Fibroblast of skin of back (primary cell): Measurements from ENCODE around the gene NME7.
"Not testable (repeated sequence)": the region's sequence is repeated elsewhere in the genome, so short reads cannot be mapped to it uniquely, and the experiment has no call there.

Source experiments
- DNase-seq: peaks from one replicate; pipeline ENCODE4 v3.0.0-alpha.2; 2013

Gene NME7

DNA sequence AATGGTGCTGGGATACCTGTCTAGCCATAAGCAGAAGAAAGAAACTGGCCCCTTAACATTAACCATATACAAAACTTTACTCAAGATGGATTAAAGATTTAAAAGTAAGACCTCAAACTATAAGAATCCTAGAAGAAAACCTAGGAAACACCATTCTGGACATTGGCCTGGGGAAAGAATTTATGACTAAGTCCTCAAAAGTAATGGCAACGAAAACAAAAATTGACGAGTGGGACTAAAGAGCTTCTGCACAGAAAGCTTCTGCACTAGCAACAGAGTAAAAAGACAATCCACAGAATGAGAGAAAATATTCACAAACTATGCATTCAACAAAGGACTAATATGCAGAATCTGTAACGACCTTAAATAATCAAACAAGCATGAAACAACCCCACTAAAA, 66.7 kb downstream of the NME7 start:
- DNase-seq = no peak

DNA sequence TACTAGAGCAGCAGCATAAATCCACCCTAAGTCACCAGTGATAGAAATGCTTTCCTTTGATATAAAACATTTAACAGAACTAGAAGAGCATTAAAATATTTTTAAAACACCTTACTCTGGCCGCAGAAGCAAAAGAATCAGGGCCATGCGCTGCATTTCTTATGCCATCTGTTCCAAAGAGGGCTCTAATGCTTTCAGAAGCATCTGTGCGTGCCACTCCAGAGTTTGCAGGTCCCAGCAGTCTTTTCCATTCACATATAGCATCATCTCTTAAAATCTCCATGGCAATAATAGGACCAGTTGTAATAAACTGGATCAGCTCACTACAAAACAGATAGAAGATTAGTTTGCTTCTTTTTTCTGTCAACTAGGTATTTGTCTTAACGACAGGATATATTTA, 69.2 kb downstream of the NME7 start:
- DNase-seq = no peak

DNA sequence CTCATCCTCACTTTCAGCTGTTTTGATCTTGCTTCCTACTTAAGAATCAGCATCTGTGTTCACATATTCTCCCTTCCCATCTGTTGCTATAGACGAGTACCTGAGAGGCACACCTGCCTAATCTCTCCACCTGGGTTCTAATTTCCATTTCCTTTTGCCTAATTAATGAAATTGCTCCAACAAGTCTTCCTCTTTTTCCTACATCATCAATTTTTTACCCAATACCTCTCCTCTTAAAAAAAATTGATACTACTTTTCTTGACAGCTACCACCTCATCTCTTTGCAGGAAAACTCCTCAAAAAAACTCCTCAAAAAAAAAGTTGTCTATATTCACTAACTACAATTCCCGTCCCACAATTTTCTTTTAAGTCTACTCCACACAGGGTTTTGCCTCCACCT, 71.8 kb downstream of the NME7 start:
- no peak for DNase-seq

DNA sequence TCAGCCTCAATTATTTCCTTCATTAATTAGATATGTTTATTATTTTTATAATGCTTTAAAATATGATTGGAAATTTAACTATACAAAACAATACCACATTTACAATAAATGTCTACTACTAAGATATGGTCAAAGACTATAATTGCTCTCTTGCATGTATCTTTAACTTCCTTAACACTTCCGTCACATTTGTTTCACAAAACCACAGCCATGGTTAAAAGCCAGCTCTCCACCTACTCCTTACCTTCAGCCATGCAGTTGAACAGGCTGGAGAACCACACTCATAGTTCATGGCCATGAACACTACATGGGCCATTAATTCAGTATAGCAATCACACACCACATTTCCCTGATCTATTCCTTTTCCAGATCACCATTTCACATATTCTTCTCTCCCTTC, 72.2 kb downstream of the NME7 start:
- DNase-seq = no peak

DNA sequence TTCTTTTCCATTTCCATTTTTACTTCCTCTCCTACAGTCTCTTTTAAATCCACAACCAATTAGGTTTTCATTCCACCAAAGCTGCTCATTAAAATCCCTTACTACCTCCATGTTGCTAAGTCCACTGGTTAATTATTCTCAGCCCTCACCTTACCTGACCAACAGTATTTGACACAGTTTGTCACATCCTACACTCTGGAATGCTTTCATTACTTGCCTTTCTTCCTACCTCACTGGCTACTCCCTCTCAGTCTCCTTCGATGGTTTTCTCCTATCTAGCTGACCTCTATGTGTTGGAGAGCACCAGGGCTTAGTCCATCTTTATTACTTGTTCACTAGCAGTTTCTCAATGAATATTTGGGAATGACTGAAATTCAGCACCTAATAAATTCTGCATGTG, 78.6 kb downstream of the NME7 start:
- DNase-seq = no peak

DNA sequence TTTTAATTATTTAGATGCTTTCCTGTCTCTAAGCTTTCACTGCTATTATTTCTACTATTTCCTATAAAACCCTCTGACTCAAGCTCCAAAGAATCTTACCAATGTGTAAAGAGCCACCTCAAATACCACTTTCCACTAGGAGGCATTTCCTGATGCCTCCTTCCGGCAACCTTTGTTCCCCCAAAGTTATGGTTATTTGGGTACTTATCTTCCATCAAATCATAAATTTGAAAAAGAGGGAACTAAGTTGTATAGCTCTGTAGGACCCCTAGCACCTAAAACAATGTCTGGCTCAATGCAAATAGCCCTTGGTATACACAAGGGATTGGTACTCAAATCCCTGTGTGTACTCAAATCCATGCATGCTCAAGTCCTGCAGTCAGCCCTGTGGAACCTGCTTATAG, 79.6 kb downstream of the NME7 start:
- DNase-seq = peak; percentile 63

DNA sequence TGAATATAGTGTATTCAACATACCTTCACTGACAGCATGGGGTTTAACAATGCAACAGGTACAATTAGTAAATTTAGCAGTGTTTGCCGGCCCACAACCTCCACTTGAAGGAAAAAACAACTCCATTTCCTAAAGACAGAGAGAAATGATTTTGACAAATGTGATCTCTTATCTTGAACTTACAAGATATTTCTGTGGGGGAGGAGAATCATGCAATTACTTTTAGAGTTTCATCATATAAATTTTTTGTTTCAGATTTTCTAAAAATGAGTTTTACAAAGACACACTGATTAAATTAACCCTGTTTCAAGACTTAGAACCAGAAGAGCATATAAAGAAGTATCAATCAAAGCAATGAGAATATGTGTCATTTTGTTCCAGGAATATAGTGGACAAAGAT, 80.3 kb downstream of the NME7 start:
- no peak for DNase-seq

DNA sequence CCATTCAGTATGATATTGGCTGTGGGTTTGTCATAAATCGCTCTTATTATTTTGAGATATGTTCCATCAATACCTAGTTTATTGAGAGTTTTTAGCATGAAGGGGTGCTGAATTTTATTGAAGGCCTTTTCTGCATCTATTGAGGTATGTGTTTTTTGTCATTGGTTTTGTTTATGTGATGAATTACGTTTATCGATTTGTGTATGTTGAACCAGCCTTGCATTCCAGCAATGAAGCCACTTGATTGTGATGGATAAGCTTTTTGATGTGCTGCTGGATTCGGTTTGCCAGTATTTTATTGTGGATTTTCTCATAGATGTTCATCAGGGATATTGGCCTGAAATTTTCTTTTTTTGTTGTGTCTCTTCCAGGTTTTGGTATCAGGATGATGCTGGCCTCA, 86.0 kb downstream of the NME7 start:
- DNase-seq = not testable (repeated sequence)

DNA sequence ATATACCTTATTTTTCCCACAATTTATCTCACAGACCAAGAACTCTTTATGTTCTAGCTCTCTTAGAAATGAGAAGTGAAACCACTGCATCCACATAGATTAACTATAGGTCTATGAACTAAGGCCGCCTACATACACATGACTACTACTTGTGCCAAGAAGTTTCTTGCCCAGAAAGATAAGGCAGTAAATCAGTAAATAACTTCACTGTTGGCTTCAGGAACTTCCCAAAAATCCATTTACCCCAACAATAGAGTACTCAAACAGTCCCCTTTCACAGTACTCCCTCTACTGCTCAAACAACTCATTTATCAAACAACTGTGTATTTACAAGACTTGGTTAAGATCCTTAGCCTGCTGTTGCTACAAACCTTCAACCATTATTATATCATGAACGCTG, 96.5 kb downstream of the NME7 start:
- DNase-seq = no peak

DNA sequence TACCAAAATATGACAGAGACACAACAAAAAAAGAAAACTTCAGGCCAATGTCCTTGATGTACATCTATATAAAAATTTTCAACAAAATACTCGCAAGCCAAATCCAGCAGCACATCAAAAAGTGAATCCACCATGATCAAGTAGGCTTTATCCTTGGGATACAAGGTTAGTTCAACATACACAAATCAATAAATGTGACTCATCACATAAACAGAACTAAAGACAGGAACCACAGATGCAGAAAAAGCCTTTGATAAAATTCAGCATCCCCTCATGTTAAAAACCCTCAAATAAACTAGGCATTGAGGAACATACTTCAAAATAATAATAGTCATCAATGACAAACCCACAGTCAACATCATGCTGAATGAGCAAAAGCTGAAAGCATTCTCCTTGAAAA, 101.5 kb downstream of the NME7 start:
- DNase-seq = no peak

DNA sequence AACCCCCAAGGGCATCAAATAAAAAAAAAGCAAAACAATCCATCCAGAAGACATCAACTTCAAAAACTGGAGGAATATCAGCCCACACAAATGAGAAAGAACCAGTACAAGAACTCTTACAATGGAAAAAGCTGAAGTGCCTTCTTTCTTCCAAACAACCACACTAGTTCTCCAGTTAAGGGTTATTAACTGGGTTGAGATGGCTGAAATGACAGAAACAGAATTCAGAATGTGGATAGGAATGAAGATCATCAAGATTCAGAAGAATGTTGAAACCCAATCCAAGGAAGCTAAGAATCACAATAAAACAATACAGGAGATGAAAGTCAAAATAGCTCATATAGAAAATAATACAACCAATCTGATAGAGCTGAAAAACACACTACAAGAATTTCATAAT, 104.5 kb downstream of the NME7 start:
- DNase-seq = no peak

DNA sequence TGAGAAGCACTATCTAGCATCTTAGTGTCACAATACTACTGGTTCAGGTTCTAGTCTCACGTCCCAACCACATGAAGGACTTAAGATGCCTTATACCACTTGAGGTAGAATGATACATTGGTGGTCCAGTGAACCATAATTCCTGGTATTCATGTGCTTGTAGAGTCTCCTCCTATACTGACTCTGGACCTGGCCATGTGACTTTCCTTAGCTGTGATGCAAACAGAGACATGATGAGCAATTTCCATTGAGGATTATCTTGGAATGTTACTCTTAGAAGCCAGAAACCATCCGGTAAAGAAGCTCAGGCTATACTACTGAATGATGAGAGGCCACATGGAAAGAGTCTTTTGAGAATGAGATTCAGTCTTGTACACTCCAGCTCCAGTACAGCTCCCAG, 105.7 kb downstream of the NME7 start:
- DNase-seq = no peak

DNA sequence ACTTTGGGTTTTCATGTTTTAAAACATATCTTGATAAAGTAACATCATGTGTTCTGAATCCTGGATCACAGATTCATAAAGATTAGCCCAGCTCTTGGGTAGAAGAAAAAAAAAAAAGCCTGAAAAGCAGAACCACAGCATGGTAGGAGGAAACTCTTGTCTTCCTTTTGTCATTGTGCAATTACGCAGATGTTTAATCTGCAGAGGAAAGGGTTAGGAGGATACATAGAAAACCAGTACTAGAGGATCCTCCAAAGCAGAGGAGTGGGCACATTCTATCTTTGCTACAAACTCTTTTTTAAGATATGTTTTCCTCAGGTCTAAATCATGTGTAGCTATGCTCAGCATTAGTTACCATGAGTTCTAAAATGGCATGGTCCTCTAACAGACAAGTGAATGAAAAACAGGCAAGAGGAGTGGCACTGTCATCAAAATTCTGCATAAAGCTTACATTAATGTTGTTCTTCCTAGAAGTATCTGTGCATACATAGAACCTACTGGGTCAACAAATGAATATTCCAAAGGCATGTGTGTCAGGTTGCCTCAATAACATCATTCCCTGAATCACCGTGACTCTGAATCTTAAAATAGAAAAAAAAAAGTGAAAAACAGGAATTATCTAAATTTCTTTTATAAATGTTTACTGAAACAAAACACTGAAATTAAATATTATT, 107.0 kb downstream of the NME7 start:
- no peak for DNase-seq

DNA sequence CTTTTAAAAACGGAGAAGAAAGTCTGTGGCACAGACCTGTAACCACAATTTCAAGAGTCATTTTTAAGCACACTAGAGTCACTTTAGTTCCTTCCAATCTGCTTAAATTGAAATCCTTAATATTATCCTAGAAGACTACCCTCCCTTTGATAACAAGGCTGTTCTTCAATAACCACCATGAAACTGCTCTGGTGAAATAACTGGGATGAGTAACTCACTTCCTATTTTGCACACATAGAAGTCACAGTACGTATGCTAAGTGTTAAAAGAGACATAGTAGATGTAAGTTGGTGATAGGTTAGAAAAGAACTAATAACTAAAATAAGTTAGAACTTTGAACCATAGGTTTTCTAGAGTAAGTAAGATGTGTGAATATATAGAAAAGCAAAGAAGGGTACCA, 107.8 kb downstream of the NME7 start:
- no peak for DNase-seq

DNA sequence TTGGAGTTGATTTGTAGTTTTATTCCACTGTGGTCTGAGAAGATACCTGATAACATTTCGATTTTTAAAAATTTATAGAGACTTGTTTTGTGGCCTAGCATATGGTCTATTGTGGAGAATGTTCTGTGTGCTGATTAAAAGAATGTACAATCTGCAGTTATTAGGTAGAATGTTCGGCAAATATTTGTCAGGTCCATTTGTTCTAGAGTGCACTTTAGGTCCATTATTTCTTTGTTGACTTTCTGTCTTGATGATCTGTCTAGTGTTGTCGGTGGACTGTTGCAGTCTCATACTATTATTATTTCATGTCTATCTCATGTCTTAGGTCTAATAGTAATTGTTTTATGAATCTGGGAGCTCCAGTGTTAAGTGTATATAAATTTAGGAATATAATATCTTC, 116.8 kb downstream of the NME7 start:
- no peak for DNase-seq

DNA sequence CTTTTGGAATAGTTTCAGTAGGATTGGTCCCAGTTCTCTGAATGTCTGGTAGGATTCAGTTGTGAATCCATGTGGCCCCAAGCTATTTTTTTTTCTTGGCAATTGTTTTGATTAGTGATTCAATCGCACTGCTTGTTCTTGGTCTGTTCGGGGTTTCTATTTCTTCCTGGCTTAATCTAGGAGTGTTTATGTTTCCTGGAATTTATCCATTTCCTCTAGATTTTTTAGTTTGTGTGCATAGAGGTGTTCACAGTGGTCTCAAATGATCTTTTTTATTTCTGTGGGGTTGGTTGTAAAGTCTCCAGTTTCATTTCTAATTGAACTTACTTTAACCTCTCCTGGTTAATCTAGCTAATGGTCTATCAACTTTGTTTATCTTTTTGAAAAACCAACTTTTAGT, 117.6 kb downstream of the NME7 start:
- DNase-seq = peak; percentile 40

DNA sequence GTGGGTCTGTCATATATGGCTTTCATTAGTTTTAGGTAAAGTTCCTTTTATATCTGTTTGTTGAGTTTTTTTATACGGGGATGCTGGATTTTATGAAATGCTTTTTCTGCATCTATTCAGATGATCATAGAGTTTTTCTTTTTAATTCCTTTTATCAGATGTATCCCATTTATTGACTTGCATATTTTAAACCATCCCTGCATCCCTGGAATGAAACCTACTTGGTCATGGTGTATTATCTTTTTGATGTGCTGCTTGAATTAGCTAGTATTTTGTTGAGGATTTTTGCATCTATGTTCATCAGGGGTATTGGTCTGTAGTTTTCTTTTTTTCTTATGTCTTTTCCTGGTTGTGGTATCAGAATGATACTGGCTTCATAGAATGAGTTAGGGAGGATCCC, 118.0 kb downstream of the NME7 start:
- DNase-seq = no peak

DNA sequence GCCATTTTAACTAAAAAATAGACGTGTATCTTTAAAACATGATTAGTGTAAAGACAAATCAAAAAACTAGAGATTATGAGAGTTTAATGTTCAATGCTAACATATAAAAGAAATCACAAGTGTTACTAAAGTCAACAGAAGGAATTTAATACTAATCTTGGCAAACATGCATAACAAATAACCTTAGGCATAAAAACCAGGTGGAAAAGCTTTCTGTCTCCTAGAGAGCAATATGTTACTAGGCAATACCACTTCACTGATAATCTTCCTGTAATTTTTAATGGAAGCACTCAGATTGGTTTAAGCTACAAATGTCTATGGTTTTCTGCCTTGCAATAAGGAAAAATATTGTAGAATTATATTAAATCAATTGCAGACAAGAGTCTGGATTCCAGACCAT, 121.9 kb downstream of the NME7 start:
- DNase-seq = no peak

DNA sequence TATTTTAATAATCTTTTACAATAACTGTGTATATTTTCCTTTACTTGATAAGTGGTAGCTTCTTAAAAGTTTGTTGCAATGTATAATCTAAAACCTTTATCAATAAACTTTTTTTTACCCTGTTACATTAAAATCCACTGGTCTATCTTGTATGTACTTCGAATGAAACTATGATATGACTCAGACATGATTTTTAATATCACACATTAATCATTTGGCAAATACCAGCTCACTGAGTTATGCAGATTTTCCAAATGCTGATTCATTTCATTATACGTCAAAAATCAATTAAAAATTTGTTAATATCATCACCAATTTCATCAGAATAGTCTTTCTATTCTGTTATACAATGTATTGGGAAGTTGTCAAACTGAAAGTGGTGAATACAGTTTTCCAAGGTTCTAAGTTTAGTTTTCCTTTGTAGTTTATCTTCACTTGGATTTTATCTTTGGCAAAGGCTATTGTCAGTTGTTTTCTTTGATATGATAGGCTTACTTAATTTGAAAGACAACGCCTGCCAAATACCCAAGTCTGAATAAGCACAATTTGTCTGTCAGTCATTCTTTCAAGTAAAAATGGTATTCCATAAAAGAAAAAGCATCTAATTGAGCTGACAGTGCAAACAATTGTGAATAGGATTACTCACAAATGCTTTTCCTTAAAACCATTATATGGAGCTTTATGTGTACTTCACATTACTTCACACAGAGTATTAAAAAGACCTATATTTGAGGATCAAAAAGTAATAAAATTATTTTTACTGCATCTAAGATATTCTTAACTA, 127.0 kb downstream of the NME7 start:
- peak; percentile 8 for DNase-seq

DNA sequence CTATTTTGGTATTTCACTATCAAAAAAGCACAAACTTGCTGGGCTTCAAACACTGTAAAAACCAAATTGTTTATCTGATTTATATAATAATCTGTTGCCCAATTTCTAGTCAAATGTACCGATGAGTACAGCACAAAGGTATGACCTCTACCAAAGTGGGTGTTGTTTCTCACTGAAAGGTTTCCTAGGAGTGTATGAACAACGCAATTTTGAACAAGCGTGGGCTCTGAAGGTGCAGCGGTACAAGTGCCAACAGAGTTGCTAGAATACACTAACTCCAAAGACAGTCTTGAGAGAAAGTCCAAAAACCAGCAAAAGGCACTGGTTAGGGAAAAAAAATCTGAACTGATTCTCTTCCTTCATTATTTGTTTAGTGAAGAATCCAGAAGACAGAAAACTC, 130.7 kb downstream of the NME7 start:
- no peak for DNase-seq

DNA sequence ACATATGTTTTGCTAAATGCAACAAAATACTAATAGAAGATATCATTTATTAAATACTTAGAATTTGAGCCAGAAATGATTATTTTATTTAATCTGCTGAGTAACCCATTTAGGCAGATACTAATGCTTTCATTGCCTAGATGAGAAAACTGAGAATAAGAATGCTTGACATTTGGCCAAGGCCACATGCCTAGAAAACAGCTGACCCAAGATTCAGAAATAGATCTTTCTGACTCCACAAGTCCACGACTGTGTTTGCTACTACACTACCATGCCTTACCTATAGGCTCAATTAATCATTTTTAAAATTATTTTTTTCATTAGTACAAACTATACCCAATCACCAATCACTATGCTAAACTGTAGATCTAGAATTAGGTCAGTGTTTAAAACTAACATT, 131.5 kb downstream of the NME7 start:
- DNase-seq = peak; percentile 18

DNA sequence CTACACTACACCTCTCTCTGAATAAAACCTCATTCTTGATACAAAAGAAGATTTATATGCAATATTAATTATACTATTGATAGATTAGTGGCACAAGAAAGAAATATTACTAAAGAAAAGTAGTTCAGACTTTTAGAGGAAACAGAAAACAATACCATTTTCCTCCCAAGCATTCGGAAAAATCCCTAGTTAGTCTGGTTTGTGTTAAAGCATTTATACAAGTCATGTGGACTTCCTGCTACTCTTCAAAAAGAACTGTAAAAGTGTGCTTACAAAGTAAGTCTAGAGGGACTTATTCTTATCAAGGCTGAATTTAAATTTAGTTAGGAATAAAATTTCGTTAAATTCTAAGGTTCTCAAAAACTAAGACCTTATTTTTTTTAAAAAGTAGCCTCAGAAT, 132.0 kb downstream of the NME7 start:
- no peak for DNase-seq

DNA sequence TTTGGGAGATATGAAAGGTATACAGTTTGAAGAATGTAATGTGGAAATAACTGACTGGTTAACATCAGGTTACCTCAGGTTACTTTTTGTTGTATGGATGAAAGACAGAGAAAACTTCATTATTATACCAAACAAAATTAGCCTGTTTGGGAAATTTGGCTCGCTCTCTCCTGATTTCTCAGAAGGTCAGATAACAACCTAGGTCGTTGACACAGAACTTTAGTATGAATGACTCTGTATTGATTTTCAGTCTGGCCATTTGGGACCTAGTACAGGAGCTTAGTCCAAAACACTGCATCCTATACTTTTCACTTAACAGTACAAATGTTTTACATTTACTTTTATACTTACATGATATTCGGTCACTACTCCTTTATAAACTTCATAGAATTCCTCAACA, 132.8 kb downstream of the NME7 start:
- DNase-seq = no peak

DNA sequence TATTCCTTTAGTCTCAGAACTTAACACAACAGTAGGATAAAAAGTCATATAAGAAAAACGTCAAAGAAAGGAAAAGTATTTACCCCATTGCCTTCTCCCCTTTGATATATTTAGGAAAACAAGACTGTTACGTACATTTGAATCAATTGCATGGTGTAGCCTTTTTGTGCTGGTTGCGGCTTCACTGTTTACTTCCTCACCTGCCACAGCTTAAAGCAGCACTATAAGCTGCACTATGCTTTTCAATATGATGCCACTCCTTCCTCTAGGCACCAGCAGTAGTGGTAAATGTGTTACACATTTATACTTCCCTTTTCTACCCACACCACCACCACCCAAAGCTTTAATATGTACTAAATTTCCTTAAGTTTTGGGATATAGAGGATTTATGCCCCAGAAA, 150.0 kb downstream of the NME7 start:
- no peak for DNase-seq

DNA sequence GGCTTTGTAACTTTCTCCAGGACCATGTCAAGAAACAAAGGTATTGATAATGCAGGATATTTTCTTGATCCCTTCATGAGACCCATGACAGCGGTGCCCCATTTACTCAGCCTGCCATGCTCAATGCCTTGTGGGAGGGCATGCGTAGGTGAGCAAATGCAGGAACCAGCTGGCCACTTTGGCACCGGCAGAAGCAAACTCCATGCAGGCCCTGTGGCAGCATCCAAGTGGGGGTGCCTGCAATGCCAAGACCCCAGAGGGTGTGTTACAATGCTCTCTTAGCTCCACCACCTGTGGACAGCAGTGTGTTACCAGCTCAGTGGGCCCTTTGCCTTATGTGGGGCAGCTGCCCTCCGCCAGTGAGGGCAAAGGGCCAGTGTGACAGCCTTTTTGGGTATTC, 153.0 kb downstream of the NME7 start:
- DNase-seq = no peak
